Measurements from ENCODE around the gene FSTL4. TPM values are rescaled to one million over a fixed set of nuclear protein-coding genes. Genes with fewer than 3 reads are reported as not detected.
"Not testable (repeated sequence)": the region's sequence is repeated elsewhere in the genome, so short reads cannot be mapped to it uniquely, and the experiment has no call there.

Gene FSTL4
- total RNA-seq, 1 donor from 2014 or later: 0.67 TPM

GRCh38 chr5:133179405-133179804, 432.9 kb downstream of the FSTL4 start:
- Histone ChIP-seq H3K4me3 (no peak overlapping the region), H3K27ac (no peak overlapping the region), H3K36me3 (no peaks in the 10 kb centered on the region), H3K4me1 (no peaks in the 10 kb centered on the region), H3K27me3 (no peaks in the 10 kb centered on the region), H3K9me3 (no peaks in the 10 kb centered on the region)
- no peak for DNase-seq
- TF ChIP-seq CTCF (IDR thresholded peaks at IDR 0.05): no peak
- ATAC-seq: no peak
- intact Hi-C loops (cut with DNase I): no loop called here

GRCh38 chr5:133170756-133171387, 441.5 kb downstream of the FSTL4 start:
- H3K4me1 ChIP-seq; DNase-seq; H3K4me3 ChIP-seq; intact Hi-C loops (cut with DNase I); H3K27ac ChIP-seq; ATAC-seq; H3K9me3 ChIP-seq; H3K27me3 ChIP-seq; H3K36me3 ChIP-seq: not testable (repeated sequence)

- no peak overlapping the region for H3K4me3 ChIP-seq
- ATAC-seq (no peak), DNase-seq (no peak)
- TF ChIP-seq CTCF (IDR thresholded peaks at IDR 0.05): no peak
- H3K9me3 ChIP-seq: no peaks in the 10 kb centered on the region
- H3K27ac ChIP-seq: no peak overlapping the region
- no peaks in the 10 kb centered on the region for H3K27me3 ChIP-seq
- intact Hi-C loops (cut with DNase I): no loop called here
- no peaks in the 10 kb centered on the region for H3K36me3 ChIP-seq
- no peaks in the 10 kb centered on the region for H3K4me1 ChIP-seq
These were observed 447.6 kb downstream of the FSTL4 start for GRCh38 chr5:133164759-133165158.

- Histone ChIP-seq H3K36me3 (no peaks in the 10 kb centered on the region), H3K4me1 (no peaks in the 10 kb centered on the region), H3K9me3 (no peaks in the 10 kb centered on the region), H3K27ac (no peak overlapping the region), H3K27me3 (no peaks in the 10 kb centered on the region), H3K4me3 (no peak overlapping the region)
- DNase-seq (no peak), ATAC-seq (no peak)
- no peak for TF ChIP-seq CTCF (IDR thresholded peaks at IDR 0.05)
- intact Hi-C loops (cut with DNase I): no loop called here
These were observed 448.5 kb downstream of the FSTL4 start for GRCh38 chr5:133163839-133164238.

DNA sequence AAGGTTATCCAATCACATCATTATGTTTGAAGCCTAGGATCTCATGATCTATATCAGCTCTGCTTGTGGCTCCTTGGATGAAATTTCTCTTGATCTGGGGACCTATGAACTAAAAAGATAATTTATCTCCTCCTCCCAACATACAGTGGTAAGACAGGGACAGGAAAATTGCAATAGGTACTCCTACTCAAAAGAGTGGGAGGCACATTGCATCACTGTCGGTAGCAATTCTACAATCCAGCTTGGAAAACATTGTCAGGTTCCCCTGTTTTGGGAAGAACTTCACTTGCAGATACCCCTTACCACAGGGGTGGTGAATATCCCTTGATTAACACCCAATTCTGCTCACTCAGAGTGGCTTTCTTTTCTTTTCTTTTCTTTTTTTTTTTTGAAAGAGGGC, 452.8 kb downstream of the FSTL4 start:
- Histone ChIP-seq H3K27ac (no peak overlapping the region), H3K4me1 (no peaks in the 10 kb centered on the region), H3K27me3 (no peaks in the 10 kb centered on the region), H3K36me3 (no peaks in the 10 kb centered on the region), H3K4me3 (no peak overlapping the region), H3K9me3 (no peaks in the 10 kb centered on the region)
- no peak for TF ChIP-seq CTCF (IDR thresholded peaks at IDR 0.05)
- intact Hi-C loops (cut with DNase I): no loop called here
- no peak for ATAC-seq
- no peak for DNase-seq

DNA sequence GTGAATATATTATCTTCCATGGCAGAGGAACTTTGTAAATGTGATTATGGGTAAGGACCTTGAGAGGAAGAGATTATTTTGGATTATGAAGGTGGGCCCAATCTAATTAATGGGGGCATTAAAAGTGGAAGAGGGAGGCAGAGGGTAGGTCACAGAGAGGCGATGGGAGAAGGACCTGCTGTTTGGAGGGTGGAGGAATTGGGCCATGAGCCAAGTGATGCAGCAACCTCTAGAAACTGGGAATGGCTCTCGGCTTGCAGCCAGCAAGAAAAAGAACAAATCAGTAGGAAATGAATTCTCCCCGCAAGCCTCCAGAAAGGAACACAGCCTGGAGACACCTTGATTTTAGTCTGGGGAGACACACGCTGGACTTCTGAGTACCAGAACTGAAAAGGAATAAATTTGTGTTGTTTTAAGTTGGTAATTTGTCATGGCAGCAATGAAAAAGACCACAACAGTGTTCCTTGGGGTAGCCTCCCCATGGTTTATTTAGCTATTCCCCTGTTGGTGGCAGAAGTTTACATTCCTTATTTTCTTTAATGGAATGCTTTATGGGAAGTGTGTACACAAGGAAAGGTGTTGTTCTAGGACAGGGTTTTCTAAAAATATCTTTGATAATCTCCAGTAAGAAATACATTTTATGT, 456.9 kb downstream of the FSTL4 start:
- Histone ChIP-seq H3K36me3 (no peaks in the 10 kb centered on the region), H3K27ac (no peak overlapping the region), H3K4me1 (no peaks in the 10 kb centered on the region), H3K4me3 (no peak overlapping the region), H3K27me3 (no peaks in the 10 kb centered on the region), H3K9me3 (no peaks in the 10 kb centered on the region)
- TF ChIP-seq CTCF (IDR thresholded peaks at IDR 0.05): no peak
- no peak for ATAC-seq
- DNase-seq: no peak
- intact Hi-C loops (cut with DNase I): no loop called here
